Keratinocyte (primary cell): ENCODE results near the gene PITX1.

Source experiments
- EZH2 ChIP-seq: IDR thresholded peaks from one replicate; pipeline ENCODE4 v1.6.1; 2012; ENCODE audit warnings: inconsistent platforms, mild to moderate bottlenecking, low read length, moderate library complexity
- TF ChIP-seq, protein P1 (sequence below), 3 experiments: IDR thresholded peaks in 1 of 3; conservative IDR thresholded peaks in 1 of 3; optimal IDR thresholded peaks in 1 of 3; 2 replicates in 2 of 3; 3 replicates in 1 of 3; pipeline versions ENCODE3 to v1.5.1; 2011; ENCODE audit warnings: low read length in 3 of 3, mild to moderate bottlenecking in 3 of 3, moderate library complexity in 2 of 3, control low read depth in 1 of 3, inconsistent platforms in 1 of 3; ENCODE audit not compliant: insufficient read depth in 2 of 3; ENCODE audit errors: extremely low read depth in 1 of 3

DNA sequence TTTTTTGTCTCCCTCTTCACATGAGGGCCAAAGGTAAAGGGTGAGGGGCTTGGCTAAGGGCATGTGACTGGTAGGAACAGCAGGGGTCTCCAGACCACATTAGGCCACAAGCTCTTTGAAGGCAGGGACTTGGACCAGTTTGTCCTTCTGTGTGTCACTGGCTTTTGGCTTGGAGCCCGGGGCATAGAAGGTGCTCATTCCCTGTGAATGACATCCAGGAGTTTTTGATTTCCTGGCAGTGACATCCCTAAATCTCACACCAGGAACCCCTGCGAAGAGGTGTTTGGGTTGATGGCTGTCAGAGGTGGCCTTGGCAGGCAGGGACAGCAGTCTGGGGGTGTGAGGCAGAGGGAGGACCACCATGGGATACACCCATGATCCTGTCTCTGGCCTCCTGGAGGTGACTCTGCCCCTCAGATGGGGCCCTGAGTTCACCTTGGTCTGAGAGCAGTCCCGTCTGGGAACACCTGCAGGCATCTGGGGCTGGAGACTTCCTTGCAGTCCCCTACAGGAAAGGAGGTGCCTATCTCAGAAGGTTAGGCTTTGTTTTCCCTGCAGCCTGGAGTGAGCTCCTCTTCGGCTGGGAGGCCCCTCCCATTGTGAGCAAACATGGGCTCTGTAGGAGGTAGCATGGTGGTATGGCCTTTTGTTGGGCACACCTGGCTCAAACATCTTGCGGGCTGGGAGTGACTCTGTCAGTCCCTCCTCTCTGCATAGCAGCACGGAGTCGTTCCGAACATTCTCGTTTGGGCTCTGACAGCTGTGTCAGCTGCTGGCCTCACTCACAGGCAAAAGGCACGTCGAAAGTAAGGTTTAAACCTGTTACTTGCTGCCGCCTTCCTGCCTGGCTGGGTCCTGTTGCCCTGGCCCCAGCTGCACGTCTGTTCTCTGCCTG lies 38.6 kb upstream of the PITX1 start:
- TF ChIP-seq, protein P1, sequence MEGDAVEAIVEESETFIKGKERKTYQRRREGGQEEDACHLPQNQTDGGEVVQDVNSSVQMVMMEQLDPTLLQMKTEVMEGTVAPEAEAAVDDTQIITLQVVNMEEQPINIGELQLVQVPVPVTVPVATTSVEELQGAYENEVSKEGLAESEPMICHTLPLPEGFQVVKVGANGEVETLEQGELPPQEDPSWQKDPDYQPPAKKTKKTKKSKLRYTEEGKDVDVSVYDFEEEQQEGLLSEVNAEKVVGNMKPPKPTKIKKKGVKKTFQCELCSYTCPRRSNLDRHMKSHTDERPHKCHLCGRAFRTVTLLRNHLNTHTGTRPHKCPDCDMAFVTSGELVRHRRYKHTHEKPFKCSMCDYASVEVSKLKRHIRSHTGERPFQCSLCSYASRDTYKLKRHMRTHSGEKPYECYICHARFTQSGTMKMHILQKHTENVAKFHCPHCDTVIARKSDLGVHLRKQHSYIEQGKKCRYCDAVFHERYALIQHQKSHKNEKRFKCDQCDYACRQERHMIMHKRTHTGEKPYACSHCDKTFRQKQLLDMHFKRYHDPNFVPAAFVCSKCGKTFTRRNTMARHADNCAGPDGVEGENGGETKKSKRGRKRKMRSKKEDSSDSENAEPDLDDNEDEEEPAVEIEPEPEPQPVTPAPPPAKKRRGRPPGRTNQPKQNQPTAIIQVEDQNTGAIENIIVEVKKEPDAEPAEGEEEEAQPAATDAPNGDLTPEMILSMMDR (optimal IDR thresholded peaks at IDR 0.05 in 1 of 3, IDR thresholded peaks at IDR 0.05 in 1 of 3, conservative IDR thresholded peaks at IDR 0.05 in 1 of 3; ENCODE audit: extremely low read depth in 1 of 3, insufficient read depth in 2 of 3, low read length in 3 of 3): no peak
- no peak for TF ChIP-seq EZH2
